ENCODE results near the gene LMO7.

The LMO7 gene

DNA sequence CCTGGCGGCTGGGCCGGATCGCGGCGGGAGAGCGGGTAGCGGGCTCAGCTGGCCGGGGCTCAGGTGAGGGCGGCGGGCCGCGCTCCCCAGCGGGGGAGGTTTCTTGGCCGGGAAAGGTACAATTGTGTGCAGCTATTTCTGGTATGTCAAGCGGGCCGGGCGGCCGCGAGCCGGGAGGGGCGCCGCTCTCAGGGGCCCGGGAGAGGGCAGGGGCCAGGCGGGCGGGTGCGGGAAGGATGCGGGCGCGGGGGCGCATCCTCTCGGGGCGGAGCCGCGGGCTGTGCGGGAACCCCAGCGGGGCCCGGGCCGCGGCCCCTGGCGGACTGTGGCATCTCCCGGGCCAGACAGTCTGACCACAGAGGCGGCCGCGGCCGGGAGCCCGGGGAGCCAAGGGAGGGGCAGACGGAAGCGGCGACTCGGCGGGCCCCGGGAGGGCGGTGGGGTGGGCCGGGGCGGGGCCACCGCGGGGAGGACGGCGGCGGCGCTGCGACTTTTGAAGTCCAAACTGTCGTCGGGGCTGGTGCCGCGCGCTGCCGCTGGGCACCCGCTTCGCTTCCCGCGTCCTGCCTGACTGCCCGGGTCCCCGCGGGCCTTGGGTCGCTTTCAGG, at the start of gene LMO7:
LMO7 (plus strand) TSS at position 503 of the 608 bp plus-strand sequence. CDS start 328 bp downstream, outside the sequence.
- FAIRE-seq (no peak), DNase-seq (ENCODE audit: low spot score) (peak; percentile 43)

DNA sequence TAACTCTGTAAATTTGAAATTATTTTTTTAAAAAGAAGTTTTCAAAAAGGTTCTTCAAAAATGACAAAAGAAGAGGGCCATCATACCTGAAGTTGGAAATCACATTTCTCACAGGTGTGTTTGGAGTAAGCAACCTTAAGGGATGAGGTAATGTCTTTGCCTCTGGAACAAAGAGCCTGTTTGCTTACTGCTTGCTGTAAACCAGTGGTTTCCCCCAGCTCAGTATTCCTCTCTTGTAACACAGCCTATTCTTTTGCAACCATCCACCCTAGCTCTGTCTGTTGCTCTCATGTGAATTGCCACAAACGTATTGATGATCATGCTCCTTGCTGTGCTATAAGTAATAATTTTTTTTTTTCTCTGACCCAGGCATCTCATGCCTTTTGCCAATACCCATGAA, 48.5 kb upstream of the LMO7 start:
- DNase-seq (ENCODE audit: low spot score) (no peak), FAIRE-seq (no peak)

GRCh38 chr13:75596657-75597182, 39.4 kb upstream of the LMO7 start:
- no peak for DNase-seq (ENCODE audit: low spot score)
- no peak for FAIRE-seq

DNA sequence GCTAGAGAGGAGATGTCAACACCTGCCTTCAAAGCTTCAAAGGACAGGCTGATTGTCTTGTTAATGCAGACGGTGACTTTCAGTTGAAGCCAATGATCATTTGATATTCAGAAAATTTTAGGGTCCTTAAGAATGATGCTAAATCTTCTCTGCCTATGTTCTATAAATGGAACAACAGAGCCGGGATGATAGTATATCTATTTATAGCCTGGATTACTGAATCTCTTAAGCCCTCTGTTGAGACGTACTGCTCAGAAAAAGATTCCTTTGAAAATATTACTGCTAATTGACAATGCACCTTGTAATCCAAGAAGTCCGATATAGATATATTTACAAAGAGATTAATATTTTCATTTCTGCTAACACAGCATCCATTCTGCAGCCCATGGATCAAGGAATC, 35.8 kb upstream of the LMO7 start:
- FAIRE-seq: no peak

DNA sequence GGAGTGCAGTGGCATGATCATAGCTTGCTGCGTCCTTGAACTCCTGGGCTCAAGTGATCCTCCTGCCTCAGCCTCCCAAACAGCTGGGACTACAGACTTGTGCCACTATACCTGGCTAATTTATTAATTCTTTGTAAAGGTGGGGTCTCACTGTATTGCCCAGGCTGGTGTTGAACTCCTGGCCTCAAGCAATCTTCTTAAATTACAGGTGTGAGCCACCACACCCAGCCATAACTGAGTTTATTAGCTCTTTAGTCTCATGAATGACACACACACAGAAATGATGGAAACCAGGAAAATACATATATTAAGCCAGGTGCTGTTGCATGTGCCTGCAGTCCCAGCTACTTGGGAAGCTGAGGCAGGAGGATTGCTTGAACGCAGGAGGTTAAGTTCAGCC, 33.1 kb upstream of the LMO7 start:
- DNase-seq (ENCODE audit: low spot score) (no peak), FAIRE-seq (no peak)

More for the DNA sequence above, 35.8 kb upstream of the LMO7 start:
- no peak for DNase-seq (ENCODE audit: low spot score)

GRCh38 chr13:75607447-75607846, 28.7 kb upstream of the LMO7 start:
- no peak for FAIRE-seq
- DNase-seq (ENCODE audit: low spot score): no peak

- FAIRE-seq (no peak), DNase-seq (ENCODE audit: low spot score) (no peak)
Observed at GRCh38 chr13:75610466-75610865, 25.7 kb upstream of the LMO7 start.

GRCh38 chr13:75612354-75612753, 23.8 kb upstream of the LMO7 start:
- FAIRE-seq: no peak
- no peak for DNase-seq (ENCODE audit: low spot score)

DNA sequence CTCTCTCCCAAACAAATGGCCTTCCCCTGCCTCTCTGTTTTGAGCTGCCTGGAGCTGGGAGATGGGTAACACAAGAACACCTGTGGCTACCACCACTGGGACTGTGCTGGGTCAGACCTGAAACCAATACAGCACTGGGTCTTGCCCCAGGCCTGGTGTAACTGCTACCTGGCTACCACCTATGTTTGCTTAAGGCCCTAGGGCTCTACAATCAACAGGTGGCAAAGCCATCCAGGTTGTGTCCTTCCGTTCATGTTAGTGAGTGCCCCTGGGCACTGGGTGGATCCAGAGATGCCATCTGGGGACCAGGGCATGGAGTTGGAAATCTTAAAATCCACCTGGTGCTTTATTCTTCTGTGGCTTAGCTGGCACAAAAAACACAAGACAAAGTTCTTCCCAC, 18.9 kb upstream of the LMO7 start:
- FAIRE-seq (no peak), DNase-seq (ENCODE audit: low spot score) (no peak)

DNA sequence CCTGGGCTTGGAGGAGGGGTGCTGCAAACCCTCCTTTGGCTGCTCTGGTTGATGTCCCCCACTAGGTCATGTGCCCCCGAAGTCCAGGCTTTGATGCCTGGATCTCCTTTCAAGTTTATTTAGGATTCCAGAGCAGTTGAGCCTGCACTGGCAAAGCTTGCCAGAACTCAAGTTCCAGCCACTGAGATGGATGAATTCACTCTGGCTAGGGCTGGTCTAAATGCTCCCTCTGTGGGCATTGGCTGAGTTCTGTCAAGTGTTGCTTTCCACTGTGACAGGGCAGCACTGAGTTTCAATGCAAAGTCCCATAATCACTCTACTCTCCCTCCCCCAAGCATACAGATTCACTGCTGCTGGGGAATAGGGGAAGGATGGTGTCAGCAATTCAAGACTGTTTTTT, 17.8 kb upstream of the LMO7 start:
- FAIRE-seq (no peak), DNase-seq (ENCODE audit: low spot score) (no peak)

GRCh38 chr13:75620020-75620419, 16.1 kb upstream of the LMO7 start:
- FAIRE-seq: no peak
- DNase-seq (ENCODE audit: low spot score): no peak

GRCh38 chr13:75621147-75621546, 15.0 kb upstream of the LMO7 start:
- FAIRE-seq (no peak), DNase-seq (ENCODE audit: low spot score) (peak; percentile 8)

DNA sequence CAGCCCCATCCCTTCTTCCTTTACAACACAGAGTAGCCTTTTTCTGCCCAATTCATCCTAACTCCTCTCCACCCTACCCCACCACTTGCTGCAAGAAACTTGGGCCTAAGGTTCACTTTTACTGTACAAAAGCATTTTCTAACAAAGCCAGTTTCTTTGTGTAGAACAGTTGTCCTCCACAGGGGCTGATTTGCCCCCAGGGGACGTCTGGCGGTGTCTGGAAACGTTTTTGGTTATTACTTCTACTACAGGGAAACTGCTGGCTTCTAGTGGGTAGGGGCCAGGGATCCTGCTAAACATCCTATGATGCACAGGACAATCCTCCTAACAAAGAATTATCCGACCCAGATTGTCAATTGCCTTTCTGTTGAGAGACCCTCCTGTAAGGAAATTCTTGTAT, 7.3 kb upstream of the LMO7 start:
- DNase-seq (ENCODE audit: low spot score) (no peak), FAIRE-seq (no peak)

DNA sequence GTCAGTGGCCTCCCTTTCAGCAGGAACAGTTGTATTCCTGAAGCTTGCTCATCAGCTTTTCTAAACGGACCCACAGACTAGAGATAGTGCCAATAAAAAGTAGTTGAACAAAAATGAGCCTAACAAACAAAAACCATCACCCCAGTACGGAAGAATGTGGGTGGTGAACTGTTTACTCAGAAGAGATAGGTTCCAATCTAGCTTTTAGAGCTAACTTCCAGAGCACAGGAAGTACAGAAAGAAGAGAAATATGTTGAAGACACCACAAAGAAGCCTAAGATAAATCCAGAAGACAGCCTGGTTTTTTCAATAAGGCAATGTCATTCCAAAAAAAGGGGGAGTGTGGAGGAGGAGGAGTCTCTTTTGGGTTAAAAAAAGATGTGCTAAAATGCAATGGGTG, 2.8 kb upstream of the LMO7 start:
- no peak for FAIRE-seq
- no peak for DNase-seq (ENCODE audit: low spot score)

DNA sequence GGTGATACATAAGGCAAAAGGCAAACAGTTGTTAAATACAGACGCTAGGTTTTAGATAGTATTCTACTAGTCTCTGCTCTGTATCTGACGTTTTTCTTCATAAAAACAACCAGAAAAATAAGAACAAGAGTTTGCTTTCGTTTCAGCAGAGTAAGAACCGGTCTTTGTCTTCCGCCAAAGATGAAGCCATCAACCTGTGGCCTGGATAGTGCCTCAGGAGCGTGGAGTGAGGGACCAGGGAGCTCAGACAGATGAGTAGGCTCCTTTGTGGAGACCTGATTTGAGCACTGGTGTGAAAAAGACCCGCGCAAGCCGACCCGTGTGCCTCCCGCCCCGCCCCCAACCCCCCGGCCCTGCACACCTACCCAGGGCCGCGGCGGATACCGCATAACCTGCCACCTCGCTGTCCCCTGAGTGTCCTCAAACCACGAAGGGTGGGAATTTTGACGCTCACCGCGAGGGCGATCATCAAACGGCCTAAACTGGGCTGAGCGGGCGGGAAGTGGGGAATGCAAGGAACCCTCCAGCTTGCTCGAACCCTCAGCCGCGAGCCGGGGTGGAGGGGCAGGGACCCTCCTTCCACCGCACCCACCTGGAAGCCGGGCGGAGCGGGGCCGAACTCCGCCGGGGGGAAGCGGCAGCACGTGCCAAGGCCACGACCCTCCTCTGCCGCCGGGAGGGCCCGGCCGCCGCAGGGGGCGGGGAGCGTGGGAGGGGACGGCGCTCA, 866 bp upstream of the LMO7 start:
- FAIRE-seq (no peak), DNase-seq (ENCODE audit: low spot score) (no peak)

DNA sequence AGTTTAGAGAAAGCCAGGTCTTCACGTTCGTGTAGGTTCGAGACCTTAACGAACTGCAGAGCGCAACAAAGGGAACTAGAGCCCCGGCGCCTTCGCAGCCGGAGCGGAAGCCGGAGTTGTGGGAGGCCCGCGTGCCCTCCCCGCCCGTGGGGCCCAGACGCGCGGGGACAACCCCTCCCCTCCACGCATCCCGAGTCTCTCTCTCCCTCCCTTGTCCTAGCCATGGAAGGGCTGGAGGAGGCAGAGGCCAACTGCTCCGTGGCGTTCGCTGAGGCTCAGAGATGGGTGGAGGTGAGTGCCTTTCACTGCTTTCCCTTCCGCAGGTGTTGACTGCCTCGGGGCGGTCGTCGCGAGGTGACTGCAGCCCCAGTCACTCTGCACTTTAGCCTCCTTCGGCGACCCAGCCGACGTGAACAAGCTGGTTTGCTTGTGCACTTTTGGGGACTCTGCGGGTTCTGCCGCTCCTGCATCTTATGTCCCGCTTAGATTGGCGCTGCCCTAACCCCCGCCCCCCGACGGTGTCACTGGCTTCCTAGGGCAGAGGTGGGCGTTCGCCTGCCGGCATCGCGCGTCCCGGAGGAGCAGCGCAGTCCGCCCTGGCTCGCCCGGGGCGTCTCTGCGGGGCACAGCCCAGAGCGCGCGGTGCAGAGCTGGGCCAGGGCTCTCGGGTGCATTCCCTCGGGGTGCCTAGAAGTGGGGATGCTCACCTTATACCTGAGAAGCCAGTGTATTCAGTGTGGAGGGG, 478 bp downstream of the LMO7 start:
- DNase-seq (ENCODE audit: low spot score): no peak
- FAIRE-seq: no peak

- FAIRE-seq: no peak
- no peak for DNase-seq (ENCODE audit: low spot score)
Observed at GRCh38 chr13:75637181-75637750, 1.1 kb downstream of the LMO7 start.

GRCh38 chr13:75639454-75639853, 3.3 kb downstream of the LMO7 start:
- FAIRE-seq: no peak

GRCh38 chr13:75641026-75641425, 4.9 kb downstream of the LMO7 start:
- FAIRE-seq: no peak
- DNase-seq (ENCODE audit: low spot score): no peak

More at GRCh38 chr13:75639454-75639853, 3.3 kb downstream of the LMO7 start:
- no peak for DNase-seq (ENCODE audit: low spot score)

GRCh38 chr13:75643182-75643581, 7.1 kb downstream of the LMO7 start:
- FAIRE-seq (no peak), DNase-seq (ENCODE audit: low spot score) (no peak)

DNA sequence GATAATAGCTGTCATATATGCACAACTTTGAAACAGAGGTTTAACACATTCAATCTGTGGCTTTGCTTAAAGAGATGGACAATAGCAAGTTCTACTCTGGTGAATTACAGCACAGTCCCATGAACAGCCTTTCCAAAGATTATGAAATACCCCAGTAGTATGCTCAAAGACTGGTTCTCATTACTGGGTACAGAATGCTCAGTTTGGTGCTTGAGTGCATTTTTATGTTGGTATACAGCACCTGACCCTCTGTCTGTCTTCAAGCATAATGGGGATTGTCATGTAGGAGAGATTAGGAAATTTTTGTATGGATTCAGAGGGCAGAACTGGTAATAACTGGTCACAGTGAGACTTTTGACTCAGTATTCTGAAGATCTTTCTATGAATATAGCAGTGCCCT, 7.6 kb downstream of the LMO7 start:
- FAIRE-seq (no peak), DNase-seq (ENCODE audit: low spot score) (no peak)

DNA sequence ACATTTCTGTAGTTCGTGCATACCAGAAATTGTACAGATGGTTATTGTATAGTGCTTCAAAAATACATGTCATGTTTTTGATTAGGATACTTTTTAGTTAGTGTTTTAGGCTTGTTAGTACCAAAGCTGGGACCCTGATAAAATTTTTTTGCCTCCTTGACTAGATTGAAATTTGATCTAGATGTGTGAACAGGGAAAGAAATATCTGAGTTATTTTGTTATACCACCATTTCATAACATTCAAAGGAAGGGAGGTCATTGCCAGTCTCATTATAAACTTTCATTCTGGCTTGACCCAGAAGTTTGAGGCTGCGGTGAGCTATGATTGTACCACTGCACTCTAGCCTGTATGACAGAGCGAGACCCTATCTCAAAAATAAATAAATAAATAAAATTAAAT, 9.0 kb downstream of the LMO7 start:
- no peak for DNase-seq (ENCODE audit: low spot score)
- no peak for FAIRE-seq
